Measurements from ENCODE around the gene TNFRSF17. TPM values are rescaled to one million over a fixed set of nuclear protein-coding genes. Genes with fewer than 3 reads are reported as not detected.

TNFRSF17 gene
- total and polyA plus RNA-seq, 10 of the 15 experiments (the other 5 are each of a cell fraction or from before 2014, with no cell fraction given): 106 to 461 (median 179) TPM

- TF ChIP-seq ZBTB40 (IDR thresholded peaks at IDR 0.05; ENCODE audit: borderline replicate concordance) (no peak), SIN3A (IDR thresholded peaks at IDR 0.05; ENCODE audit: low read depth, low read length) (no peak), MTA3 (IDR thresholded peaks at IDR 0.05; ENCODE audit: borderline replicate concordance, low read length) (no peak), ASH2L (IDR thresholded peaks at IDR 0.05; ENCODE audit: borderline replicate concordance, low read depth) (no peak), FOS (IDR thresholded peaks at IDR 0.05; ENCODE audit: borderline replicate concordance, extremely low read depth, insufficient read length) (no peak), HCFC1 (IDR thresholded peaks at IDR 0.05; ENCODE audit: low read length) (no peak), IKZF1 (conservative IDR thresholded peaks at IDR 0.05) (no peak), NFIC (IDR thresholded peaks at IDR 0.05; ENCODE audit: low read depth, low read length) (no peak), STAT3 (IDR thresholded peaks at IDR 0.05; ENCODE audit: low read depth, low read length) (no peak)
- TF ChIP-seq, protein P1, sequence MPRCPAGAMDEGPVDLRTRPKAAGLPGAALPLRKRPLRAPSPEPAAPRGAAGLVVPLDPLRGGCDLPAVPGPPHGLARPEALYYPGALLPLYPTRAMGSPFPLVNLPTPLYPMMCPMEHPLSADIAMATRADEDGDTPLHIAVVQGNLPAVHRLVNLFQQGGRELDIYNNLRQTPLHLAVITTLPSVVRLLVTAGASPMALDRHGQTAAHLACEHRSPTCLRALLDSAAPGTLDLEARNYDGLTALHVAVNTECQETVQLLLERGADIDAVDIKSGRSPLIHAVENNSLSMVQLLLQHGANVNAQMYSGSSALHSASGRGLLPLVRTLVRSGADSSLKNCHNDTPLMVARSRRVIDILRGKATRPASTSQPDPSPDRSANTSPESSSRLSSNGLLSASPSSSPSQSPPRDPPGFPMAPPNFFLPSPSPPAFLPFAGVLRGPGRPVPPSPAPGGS (IDR thresholded peaks at IDR 0.05; ENCODE audit: borderline replicate concordance, insufficient read depth, low read depth, low read length, poor library complexity, severe bottlenecking): no peak
Measured at GRCh38 chr16:12006637-12007036, 41.6 kb downstream of the TNFRSF17 start (continued).
